Muscle of leg (tissue), 11 donors: ENCODE results near the gene BIRC6. TPM values are rescaled to one million over a fixed set of nuclear protein-coding genes. Genes with fewer than 3 reads are reported as not detected.
"Not testable (repeated sequence)": the region's sequence is repeated elsewhere in the genome, so short reads cannot be mapped to it uniquely, and the experiment has no call there.

Experiments
- DNase-seq: peaks from one replicate; pipeline ENCODE4 v3.0.0; 2013
- H3K27ac ChIP-seq: one replicate; pipeline ENCODE4 v1.5.1; 2013; ENCODE audit warnings: mild to moderate bottlenecking, low read length, control low read depth
- H3K27me3 ChIP-seq: one replicate; pipeline ENCODE4 v1.6.1; 2013; ENCODE audit warnings: low read length; ENCODE audit not compliant: control insufficient read depth, insufficient read depth
- H3K36me3 ChIP-seq: one replicate; pipeline ENCODE4 v1.6.1; 2013; ENCODE audit warnings: low read length; ENCODE audit not compliant: control insufficient read depth, insufficient read depth
- H3K4me1 ChIP-seq: one replicate; pipeline ENCODE4 v1.6.1; 2013; ENCODE audit warnings: low read length; ENCODE audit not compliant: control insufficient read depth, insufficient read depth
- H3K4me3 ChIP-seq: one replicate; pipeline ENCODE4 v1.5.1; 2013; ENCODE audit warnings: low read length, control low read depth
- H3K9me3 ChIP-seq: replicated peaks from 2 replicates; pipeline ENCODE4 v1.6.1; 2013; ENCODE audit warnings: low read depth, low read length; ENCODE audit not compliant: control insufficient read depth
- WGBS: methylation state at CpG from one replicate; pipeline ENCODE4 v1.1.5; 2013; ENCODE audit warnings: missing lambda C conversion rate; ENCODE audit not compliant: insufficient coverage; 5-methylcytosine and 5-hydroxymethylcytosine counted together
- polyA plus RNA-seq, 8 donors: library from polyadenylated mRNA; unstranded; fragments of 120-200 nt; gene quantifications; one replicate each; pipeline versions ENCODE4 v1.2.1 to v1.2.3, GENCODE V29; 2013; ENCODE audit warnings: inconsistent platforms in 1 of 8, low replicate concordance in 1 of 8; ENCODE audit not compliant: insufficient read length in 8 of 8, insufficient read depth in 1 of 8
- total RNA-seq: library from RNA; stranded (reverse); fragments of 120-200 nt; gene quantifications from one replicate; pipeline ENCODE4 v1.2.4, GENCODE V29; 2013

The BIRC6 gene
- total and polyA plus RNA-seq, 9 donors, result 34.4 to 73.9 (median 45.2) TPM

GRCh38 chr2:32357318-32358110 lies 691 bp downstream of the BIRC6 start:
- H3K36me3 ChIP-seq, result no peaks in the 10 kb centered on the region
- no peaks in the 10 kb centered on the region for H3K9me3 ChIP-seq
- peak overlapping the region; percentile 95 for H3K4me3 ChIP-seq
- H3K27me3 ChIP-seq, result no peaks in the 10 kb centered on the region
- peak overlapping the region; percentile 97 for H3K27ac ChIP-seq
- DNase-seq, result peak; percentile 55
- peaks cover 4% of the 10 kb centered on the region for H3K4me1 ChIP-seq
- WGBS, result under 1% methylated on average over 52 of the region's 65 CpGs

DNA sequence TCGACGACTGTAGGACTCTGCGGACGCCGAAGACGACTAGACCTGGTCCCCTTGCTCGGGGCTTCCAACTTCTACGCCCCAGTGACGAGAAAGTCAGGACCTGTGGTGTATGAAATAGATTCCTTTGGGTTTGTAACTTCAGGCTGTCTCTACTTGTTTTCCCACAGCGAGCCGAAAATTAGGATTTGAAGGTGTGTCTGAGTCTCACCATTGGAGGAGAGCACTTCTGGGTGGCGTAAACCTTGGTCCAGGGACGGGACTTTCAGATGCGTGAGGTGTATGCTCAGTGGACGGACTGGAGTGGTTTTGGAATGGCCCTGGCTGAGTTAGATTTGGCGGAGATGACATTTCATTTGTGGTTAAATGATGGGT lies 1.3 kb downstream of the BIRC6 start:
- peak; percentile 33 for DNase-seq

DNA sequence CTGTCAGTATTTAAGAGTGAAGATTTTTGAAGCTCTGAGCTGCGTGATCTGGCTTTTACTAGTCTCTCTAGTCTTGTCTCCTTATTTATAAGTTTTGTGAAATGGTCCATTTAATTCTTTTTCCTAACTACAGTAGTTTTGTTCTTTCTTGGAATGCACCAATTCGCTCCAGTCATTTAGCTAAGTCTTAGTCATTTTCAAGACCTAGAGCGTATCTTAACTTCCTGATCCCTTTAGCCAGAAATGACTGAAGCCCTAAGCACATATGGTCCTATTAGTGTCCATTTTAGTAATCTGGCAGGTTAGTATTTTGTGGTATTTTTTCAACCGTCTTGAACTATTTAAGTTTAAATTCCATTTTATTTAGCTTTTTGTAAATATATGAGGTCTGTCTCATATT lies 3.6 kb downstream of the BIRC6 start:
- Histone ChIP-seq H3K36me3 (no peaks in the 10 kb centered on the region), H3K27me3 (no peaks in the 10 kb centered on the region), H3K27ac (no peak overlapping the region), H3K4me1 (peaks cover 4% of the 10 kb centered on the region), H3K4me3 (no peak overlapping the region), H3K9me3 (no peaks in the 10 kb centered on the region)
- DNase-seq, result no peak
- no CpG with 5 or more reads among the region's 4 CpGs for WGBS

More for the DNA sequence above, 1.3 kb downstream of the BIRC6 start:
- H3K4me1 ChIP-seq, result peaks cover 4% of the 10 kb centered on the region
- no peaks in the 10 kb centered on the region for H3K36me3 ChIP-seq
- no peaks in the 10 kb centered on the region for H3K9me3 ChIP-seq
- no peaks in the 10 kb centered on the region for H3K27me3 ChIP-seq
- 4% methylated on average over 13 of the region's 16 CpGs for WGBS
- H3K27ac ChIP-seq, result peak overlapping the region; percentile 97
- peak overlapping the region; percentile 95 for H3K4me3 ChIP-seq

DNA sequence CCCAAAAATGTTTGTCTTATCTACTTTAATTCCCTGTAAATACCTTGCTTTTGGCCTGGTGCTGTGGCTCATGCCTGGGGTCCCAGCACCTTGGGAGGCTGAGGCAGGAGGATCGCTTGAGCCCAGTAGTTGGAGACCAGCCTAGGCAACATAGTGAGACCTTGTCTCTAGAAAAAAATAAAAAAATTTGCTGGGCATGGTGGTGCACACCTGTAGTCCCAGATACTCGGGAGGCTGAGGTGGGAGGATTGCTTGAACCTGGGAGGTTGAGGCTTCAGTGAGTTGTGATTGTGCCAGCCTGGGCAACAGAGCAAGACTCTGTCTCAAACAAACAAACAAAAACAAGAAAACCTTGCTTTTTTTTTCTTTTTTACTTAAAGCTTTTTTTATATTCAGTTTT lies 6.2 kb downstream of the BIRC6 start:
- H3K4me1 ChIP-seq, H3K36me3 ChIP-seq, H3K9me3 ChIP-seq, H3K4me3 ChIP-seq, H3K27me3 ChIP-seq, DNase-seq, H3K27ac ChIP-seq: not testable (repeated sequence)
- 60% methylated on average over 1 of the region's 2 CpGs for WGBS

DNA sequence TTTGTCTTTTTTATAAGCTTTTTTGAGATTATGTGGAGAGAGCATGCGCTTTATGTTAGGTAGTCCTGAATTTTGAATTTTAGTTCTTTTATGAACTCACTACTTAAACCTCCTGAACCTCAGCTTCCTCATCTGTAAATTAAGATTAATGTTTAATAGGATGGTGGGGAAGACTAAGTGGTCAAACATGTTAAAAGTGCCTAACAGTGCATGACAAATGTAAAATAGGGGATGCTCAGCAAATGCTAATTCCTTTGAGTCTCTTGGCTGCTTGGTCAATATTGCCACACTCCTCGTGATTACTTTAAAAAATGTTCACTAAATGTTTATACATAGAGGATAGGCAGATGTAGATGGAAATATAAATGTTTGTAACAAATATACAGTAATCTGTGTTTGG lies 6.8 kb downstream of the BIRC6 start:
- no CpG with 5 or more reads among the region's 2 CpGs for WGBS
- Histone ChIP-seq H3K36me3 (no peaks in the 10 kb centered on the region), H3K9me3 (no peaks in the 10 kb centered on the region), H3K4me1 (no peaks in the 10 kb centered on the region), H3K27ac (no peak overlapping the region), H3K4me3 (no peak overlapping the region), H3K27me3 (no peaks in the 10 kb centered on the region)
- DNase-seq, result no peak

GRCh38 chr2:32364290-32364689 lies 7.5 kb downstream of the BIRC6 start:
- H3K27ac ChIP-seq, result not testable (repeated sequence)

GRCh38 chr2:32365679-32366078 lies 8.9 kb downstream of the BIRC6 start:
- not testable (repeated sequence) for H3K4me1 ChIP-seq, H3K27me3 ChIP-seq, DNase-seq, H3K9me3 ChIP-seq, H3K4me3 ChIP-seq, H3K36me3 ChIP-seq, H3K27ac ChIP-seq
- 88% methylated on average over 3 of the region's 3 CpGs for WGBS

More at GRCh38 chr2:32364290-32364689, 7.5 kb downstream of the BIRC6 start:
- WGBS, result no CpG with 5 or more reads among the region's 9 CpGs
- not testable (repeated sequence) for H3K4me1 ChIP-seq, H3K27me3 ChIP-seq, H3K4me3 ChIP-seq, DNase-seq, H3K36me3 ChIP-seq, H3K9me3 ChIP-seq

- no peak overlapping the region for H3K4me3 ChIP-seq
- no peaks in the 10 kb centered on the region for H3K36me3 ChIP-seq
- no peaks in the 10 kb centered on the region for H3K4me1 ChIP-seq
- H3K27ac ChIP-seq, result no peak overlapping the region
- 100% methylated on average over 1 of the region's 2 CpGs for WGBS
- DNase-seq, result no peak
- H3K9me3 ChIP-seq, result no peaks in the 10 kb centered on the region
- H3K27me3 ChIP-seq, result no peaks in the 10 kb centered on the region
Observed at GRCh38 chr2:32366595-32366994, 9.8 kb downstream of the BIRC6 start.

DNA sequence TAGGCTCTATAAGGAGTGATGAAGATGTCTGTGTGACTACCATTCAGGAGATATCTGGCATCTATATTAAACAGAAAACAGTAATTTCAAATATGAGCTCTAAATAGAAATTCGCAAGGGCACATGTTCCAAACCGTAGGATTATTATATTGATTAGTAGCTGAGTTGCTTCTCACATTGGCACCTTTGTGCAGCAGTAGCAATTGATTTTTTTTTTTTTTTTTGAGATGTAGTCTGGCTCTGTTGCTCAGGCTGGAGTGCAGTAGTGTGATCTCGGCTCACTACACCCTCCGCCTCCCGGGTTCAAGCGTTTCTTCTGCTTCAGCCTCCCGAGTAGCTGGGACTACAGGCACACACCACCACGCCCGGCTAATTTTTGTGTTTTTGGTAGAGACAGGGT lies 12.4 kb downstream of the BIRC6 start:
- Histone ChIP-seq H3K9me3 (no peaks in the 10 kb centered on the region), H3K27ac (no peak overlapping the region), H3K27me3 (no peaks in the 10 kb centered on the region), H3K4me1 (no peaks in the 10 kb centered on the region), H3K4me3 (no peak overlapping the region), H3K36me3 (no peaks in the 10 kb centered on the region)
- no CpG with 5 or more reads among the region's 9 CpGs for WGBS
- DNase-seq, result no peak

GRCh38 chr2:32370942-32371341 lies 14.1 kb downstream of the BIRC6 start:
- H3K27ac ChIP-seq, H3K36me3 ChIP-seq: not testable (repeated sequence)
- no CpG with 5 or more reads among the region's 5 CpGs for WGBS

More at GRCh38 chr2:32370942-32371341, 14.1 kb downstream of the BIRC6 start:
- not testable (repeated sequence) for H3K27me3 ChIP-seq, H3K9me3 ChIP-seq, DNase-seq, H3K4me1 ChIP-seq, H3K4me3 ChIP-seq
